Measurements from ENCODE around the gene TBX3.

DNA sequence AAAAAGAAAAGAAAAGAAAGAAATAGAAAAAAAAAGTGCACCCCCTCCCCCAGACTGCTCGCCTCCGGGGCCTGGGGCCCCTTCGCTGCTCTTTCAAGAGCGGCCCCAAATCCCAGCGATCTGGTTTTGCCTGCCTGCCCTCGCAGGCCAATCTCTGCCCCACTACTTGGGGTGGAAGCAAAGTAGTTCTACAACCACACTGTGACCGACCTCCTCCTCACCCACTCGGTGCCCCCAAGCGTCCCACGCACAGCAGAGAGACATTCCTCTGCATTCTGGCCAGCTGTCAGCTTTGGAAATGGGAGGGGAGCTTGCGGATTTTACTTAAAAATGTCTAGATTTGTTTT is 2.4 kb upstream of the TBX3 start:
- TF ChIP-seq, protein P1, sequence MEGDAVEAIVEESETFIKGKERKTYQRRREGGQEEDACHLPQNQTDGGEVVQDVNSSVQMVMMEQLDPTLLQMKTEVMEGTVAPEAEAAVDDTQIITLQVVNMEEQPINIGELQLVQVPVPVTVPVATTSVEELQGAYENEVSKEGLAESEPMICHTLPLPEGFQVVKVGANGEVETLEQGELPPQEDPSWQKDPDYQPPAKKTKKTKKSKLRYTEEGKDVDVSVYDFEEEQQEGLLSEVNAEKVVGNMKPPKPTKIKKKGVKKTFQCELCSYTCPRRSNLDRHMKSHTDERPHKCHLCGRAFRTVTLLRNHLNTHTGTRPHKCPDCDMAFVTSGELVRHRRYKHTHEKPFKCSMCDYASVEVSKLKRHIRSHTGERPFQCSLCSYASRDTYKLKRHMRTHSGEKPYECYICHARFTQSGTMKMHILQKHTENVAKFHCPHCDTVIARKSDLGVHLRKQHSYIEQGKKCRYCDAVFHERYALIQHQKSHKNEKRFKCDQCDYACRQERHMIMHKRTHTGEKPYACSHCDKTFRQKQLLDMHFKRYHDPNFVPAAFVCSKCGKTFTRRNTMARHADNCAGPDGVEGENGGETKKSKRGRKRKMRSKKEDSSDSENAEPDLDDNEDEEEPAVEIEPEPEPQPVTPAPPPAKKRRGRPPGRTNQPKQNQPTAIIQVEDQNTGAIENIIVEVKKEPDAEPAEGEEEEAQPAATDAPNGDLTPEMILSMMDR (IDR thresholded peaks at IDR 0.05) = no peak
- TF ChIP-seq POLR2A (IDR thresholded peaks at IDR 0.05) = no peak

All from lower leg skin (tissue), 3 donors.